OCI-LY7 (cell line): ENCODE measurements around the gene MTG2.

Experiments used
- CTCF ChIP-seq: fragments of 200-600 bp; sonication (generic); conservative IDR thresholded peaks from 2 replicates; pipeline ENCODE4 v1.5.1; 2014; ENCODE audit warnings: mild to moderate bottlenecking, antibody characterized with exemption, low read length, moderate library complexity, mixed read lengths
- EZH2phosphoT487 ChIP-seq: fragments of 200-600 bp; sonication (generic); IDR thresholded peaks from 2 replicates; pipeline ENCODE4 v1.6.1; 2018; ENCODE audit warnings: low read depth, borderline replicate concordance, mild to moderate bottlenecking, mixed run types, antibody characterized with exemption, low read length, moderate library complexity, mixed read lengths

- no peak for TF ChIP-seq CTCF
- no peak for TF ChIP-seq EZH2phosphoT487
Observed at GRCh38 chr20:62163485-62163865, 19.4 kb upstream of the MTG2 start.
